ENCODE data around the gene FAM156B. TPM values are rescaled to one million over a fixed set of nuclear protein-coding genes. Genes with fewer than 3 reads are reported as not detected.
"Not testable (repeated sequence)": the region's sequence is repeated elsewhere in the genome, so short reads cannot be mapped to it uniquely, and the experiment has no call there.

FAM156B gene
- polyA plus RNA-seq, 1 experiment, result 49.5 TPM

GRCh38 chrX:52870046-52870445 lies 27.1 kb upstream of the FAM156B start:
- Histone ChIP-seq H3K36me3 (ENCODE audit: control insufficient read depth, insufficient read depth, low read length) (no peaks in the 10 kb centered on the region), H3K27me3 (ENCODE audit: control insufficient read depth, insufficient read depth, low read length) (no peaks in the 10 kb centered on the region), H3K4me3 (ENCODE audit: low read depth, low read length) (no peak overlapping the region)
- TF ChIP-seq CTCF (IDR thresholded peaks at IDR 0.05; ENCODE audit: insufficient read depth, low read depth, low read length), result no peak
- POLR2A ChIA-PET, result no interaction called here
- CTCF ChIA-PET, result no interaction called here
- no peak for DNase-seq (ENCODE audit: low read depth)

GRCh38 chrX:52873825-52874224 lies 23.3 kb upstream of the FAM156B start:
- H3K27me3 ChIP-seq (ENCODE audit: control insufficient read depth, insufficient read depth, low read length); H3K36me3 ChIP-seq (ENCODE audit: control insufficient read depth, insufficient read depth, low read length); DNase-seq (ENCODE audit: low read depth); H3K4me3 ChIP-seq (ENCODE audit: low read depth, low read length); CTCF ChIA-PET; POLR2A ChIA-PET: not testable (repeated sequence)

DNA sequence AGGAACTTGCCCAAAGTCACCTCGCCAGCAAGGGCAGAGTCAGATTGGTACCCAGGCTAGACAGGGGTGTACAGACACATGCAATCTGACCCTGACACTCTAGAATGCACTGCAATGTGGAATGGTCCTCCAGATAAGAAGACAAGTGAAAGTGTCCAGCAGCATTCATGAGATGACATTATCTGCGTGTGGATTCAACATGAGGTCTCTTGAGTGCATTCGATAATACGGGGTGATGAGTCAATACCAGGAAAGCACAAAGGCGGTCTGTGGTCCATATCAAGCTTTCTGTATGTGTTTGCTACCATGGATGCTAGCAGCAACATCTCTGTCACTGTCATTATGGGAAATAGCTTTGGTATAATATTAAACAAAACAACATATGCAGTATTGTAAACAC lies 22.5 kb upstream of the FAM156B start:
- DNase-seq (ENCODE audit: low read depth), result no peak
- no peak for TF ChIP-seq CTCF (IDR thresholded peaks at IDR 0.05; ENCODE audit: insufficient read depth, low read depth, low read length)
- CTCF ChIA-PET, result no interaction called here
- POLR2A ChIA-PET, result no interaction called here
- H3K36me3 ChIP-seq (ENCODE audit: control insufficient read depth, insufficient read depth, low read length), result no peaks in the 10 kb centered on the region
- no peak overlapping the region for H3K4me3 ChIP-seq (ENCODE audit: low read depth, low read length)
- H3K27me3 ChIP-seq (ENCODE audit: control insufficient read depth, insufficient read depth, low read length), result no peaks in the 10 kb centered on the region

DNA sequence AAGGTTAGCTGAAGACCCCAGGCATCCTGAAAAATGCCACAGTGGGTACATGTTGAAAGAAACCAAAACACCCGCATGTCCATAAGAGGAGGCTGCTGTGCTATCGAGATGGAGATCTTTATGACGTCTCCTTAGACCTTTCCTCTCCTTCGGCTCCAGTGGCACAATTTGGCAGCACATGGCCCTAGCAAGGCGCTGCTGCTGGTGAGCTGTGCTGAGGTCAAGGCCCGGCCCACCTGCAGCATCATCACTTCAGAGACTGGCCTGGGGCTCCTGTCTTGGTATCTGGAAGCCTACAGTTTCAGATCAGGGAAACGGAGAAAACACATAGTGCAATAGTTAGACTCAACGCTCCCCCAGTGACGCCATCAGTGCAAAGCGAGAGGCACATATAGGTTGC lies 21.7 kb upstream of the FAM156B start:
- H3K27me3 ChIP-seq (ENCODE audit: control insufficient read depth, insufficient read depth, low read length); H3K36me3 ChIP-seq (ENCODE audit: control insufficient read depth, insufficient read depth, low read length); H3K4me3 ChIP-seq (ENCODE audit: low read depth, low read length); DNase-seq (ENCODE audit: low read depth); CTCF ChIA-PET; POLR2A ChIA-PET: not testable (repeated sequence)

DNA sequence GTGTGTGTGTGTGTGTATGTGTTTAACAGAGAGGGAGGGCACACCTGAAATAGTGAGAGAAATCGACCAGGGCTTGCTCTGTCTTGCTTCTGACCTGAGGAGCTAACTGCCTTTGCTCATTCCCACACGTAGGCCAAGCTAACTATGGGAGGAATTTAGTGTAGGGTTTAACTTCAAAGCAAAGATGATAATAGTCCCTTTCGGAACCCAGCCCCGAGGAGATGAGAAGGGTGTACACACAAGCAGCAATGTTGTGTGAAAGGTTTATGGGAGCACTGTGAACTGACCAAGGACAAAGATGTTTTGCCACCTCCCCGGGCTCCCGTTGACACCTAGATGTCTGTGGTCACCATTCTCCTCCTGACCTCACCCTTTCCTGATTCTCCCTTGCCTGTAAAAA lies 20.7 kb upstream of the FAM156B start:
- CTCF ChIA-PET; POLR2A ChIA-PET; DNase-seq (ENCODE audit: low read depth); H3K27me3 ChIP-seq (ENCODE audit: control insufficient read depth, insufficient read depth, low read length); H3K4me3 ChIP-seq (ENCODE audit: low read depth, low read length); H3K36me3 ChIP-seq (ENCODE audit: control insufficient read depth, insufficient read depth, low read length): not testable (repeated sequence)

DNA sequence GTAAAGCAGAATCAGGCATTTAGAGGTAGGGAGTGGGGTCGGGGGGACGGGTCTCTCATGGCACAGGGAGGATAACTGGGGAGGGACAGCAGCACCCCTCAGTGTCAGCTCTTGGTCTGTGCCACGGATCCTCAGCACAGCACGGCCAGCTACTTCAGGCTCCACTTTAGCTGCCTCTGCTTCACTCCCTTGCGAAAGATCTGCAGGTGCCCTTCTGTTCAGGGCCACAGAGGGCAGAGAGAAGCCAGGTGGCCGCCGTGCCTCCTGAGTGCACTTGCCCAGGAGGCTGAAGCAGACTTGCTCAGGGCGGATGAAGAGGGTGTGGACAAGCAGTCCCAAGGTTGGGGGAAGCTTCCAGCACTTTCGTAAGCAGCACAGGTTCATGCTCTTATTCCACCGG lies 9.7 kb upstream of the FAM156B start:
- POLR2A ChIA-PET; DNase-seq (ENCODE audit: low read depth); H3K27me3 ChIP-seq (ENCODE audit: control insufficient read depth, insufficient read depth, low read length); H3K4me3 ChIP-seq (ENCODE audit: low read depth, low read length); H3K36me3 ChIP-seq (ENCODE audit: control insufficient read depth, insufficient read depth, low read length); CTCF ChIA-PET: not testable (repeated sequence)

DNA sequence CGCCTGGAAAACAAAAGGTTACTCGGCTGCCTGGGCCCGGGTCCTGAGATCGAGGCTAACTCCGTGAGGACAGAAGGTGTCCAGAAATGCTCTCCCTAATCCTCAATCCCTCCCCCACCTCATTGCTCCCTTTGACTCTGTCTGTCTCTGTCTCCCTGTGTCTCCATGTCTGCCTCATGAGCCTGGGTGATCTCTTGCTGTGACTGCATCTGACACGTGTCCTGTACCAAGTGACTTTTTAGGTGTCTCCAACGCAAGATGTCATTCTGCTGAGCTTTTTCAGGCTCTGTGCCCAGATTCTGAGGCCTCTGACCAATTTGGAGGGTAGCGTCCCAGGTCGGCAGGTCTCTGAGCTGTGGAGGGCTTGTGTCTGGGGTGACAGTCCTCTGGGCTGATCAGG lies 9.0 kb upstream of the FAM156B start:
- H3K27me3 ChIP-seq (ENCODE audit: control insufficient read depth, insufficient read depth, low read length); CTCF ChIA-PET; H3K4me3 ChIP-seq (ENCODE audit: low read depth, low read length); DNase-seq (ENCODE audit: low read depth); H3K36me3 ChIP-seq (ENCODE audit: control insufficient read depth, insufficient read depth, low read length); POLR2A ChIA-PET: not testable (repeated sequence)

GRCh38 chrX:52896438-52896837 lies 692 bp upstream of the FAM156B start:
- DNase-seq (ENCODE audit: low read depth); H3K27me3 ChIP-seq (ENCODE audit: control insufficient read depth, insufficient read depth, low read length); H3K36me3 ChIP-seq (ENCODE audit: control insufficient read depth, insufficient read depth, low read length); H3K4me3 ChIP-seq (ENCODE audit: low read depth, low read length); CTCF ChIA-PET; POLR2A ChIA-PET: not testable (repeated sequence)

GRCh38 chrX:52905531-52905930 lies 8.4 kb downstream of the FAM156B start:
- H3K36me3 ChIP-seq (ENCODE audit: control insufficient read depth, insufficient read depth, low read length); CTCF ChIA-PET; H3K27me3 ChIP-seq (ENCODE audit: control insufficient read depth, insufficient read depth, low read length); POLR2A ChIA-PET; DNase-seq (ENCODE audit: low read depth); H3K4me3 ChIP-seq (ENCODE audit: low read depth, low read length): not testable (repeated sequence)

GRCh38 chrX:52906072-52906471 lies 8.9 kb downstream of the FAM156B start:
- DNase-seq (ENCODE audit: low read depth); POLR2A ChIA-PET; H3K27me3 ChIP-seq (ENCODE audit: control insufficient read depth, insufficient read depth, low read length); H3K36me3 ChIP-seq (ENCODE audit: control insufficient read depth, insufficient read depth, low read length); CTCF ChIA-PET; H3K4me3 ChIP-seq (ENCODE audit: low read depth, low read length): not testable (repeated sequence)

DNA sequence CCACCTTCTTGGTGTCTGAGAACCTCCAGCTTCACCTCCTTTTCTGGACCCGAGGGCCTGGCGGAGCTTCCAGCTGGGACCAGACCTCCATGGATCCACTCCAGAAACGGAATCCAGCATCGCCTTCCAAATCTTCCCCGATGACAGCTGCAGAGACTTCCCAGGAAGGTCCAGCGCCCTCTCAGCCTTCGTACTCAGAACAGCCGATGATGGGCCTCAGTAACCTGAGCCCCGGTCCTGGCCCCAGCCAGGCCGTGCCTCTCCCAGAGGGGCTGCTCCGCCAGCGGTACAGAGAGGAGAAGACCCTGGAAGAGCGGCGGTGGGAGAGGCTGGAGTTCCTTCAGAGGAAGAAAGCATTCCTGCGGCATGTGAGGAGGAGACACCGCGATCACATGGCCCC lies 10.0 kb downstream of the FAM156B start:
- H3K36me3 ChIP-seq (ENCODE audit: control insufficient read depth, insufficient read depth, low read length); CTCF ChIA-PET; H3K27me3 ChIP-seq (ENCODE audit: control insufficient read depth, insufficient read depth, low read length); POLR2A ChIA-PET; H3K4me3 ChIP-seq (ENCODE audit: low read depth, low read length); DNase-seq (ENCODE audit: low read depth): not testable (repeated sequence)

GRCh38 chrX:52907900-52908299 lies 10.8 kb downstream of the FAM156B start:
- CTCF ChIA-PET; H3K27me3 ChIP-seq (ENCODE audit: control insufficient read depth, insufficient read depth, low read length); DNase-seq (ENCODE audit: low read depth); H3K4me3 ChIP-seq (ENCODE audit: low read depth, low read length); POLR2A ChIA-PET; H3K36me3 ChIP-seq (ENCODE audit: control insufficient read depth, insufficient read depth, low read length): not testable (repeated sequence)

Measured in BJ (cell line).